22Rv1 (cell line): ENCODE measurements around the gene TNS1.

ENCODE experiments used
- CTCF ChIP-seq: fragments of 450-650 bp; IDR thresholded peaks from 2 replicates; pipeline ENCODE4 v1.5.1; 2017; ENCODE audit warnings: mild to moderate bottlenecking
- ZFX ChIP-seq: fragments of 450-650 bp; IDR thresholded peaks from 2 replicates; pipeline ENCODE4 v1.6.1; 2017; ENCODE audit warnings: antibody characterized with exemption, borderline replicate concordance

DNA sequence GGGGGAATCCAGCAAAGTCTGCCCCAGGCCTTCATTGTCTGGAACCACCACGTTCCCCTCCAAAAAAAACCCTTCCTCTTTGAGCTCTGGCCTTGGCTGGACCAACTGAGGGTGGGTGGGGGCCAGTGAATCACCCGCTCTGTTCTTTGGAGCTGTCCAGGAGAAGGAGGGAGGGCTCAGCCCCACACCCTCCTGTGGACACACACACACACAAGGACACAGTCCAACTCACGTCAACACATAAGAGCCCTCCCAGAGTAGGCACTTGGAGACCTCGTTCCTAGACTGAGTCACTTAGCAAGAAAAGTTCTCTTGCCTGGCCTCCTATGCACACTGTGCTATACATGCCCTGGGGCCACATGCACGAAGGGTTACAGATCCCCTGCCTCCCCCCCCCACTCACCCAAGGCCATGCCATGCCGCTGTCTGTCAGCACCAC lies 1.2 kb upstream of the TNS1 start:
- no peak for TF ChIP-seq ZFX
- no peak for TF ChIP-seq CTCF
